HEK293 (cell line): ENCODE measurements around the gene SLC16A4.

ENCODE experiments used
- TRIM28 ChIP-seq: IDR thresholded peaks from 2 replicates; pipeline ENCODE4 v1.6.1; 2011; ENCODE audit warnings: low read length, control low read depth, borderline replicate concordance
- ZBTB17 ChIP-seq: fragments of 450-650 bp; formaldehyde crosslinking; IDR thresholded peaks from 2 replicates; pipeline ENCODE4 v1.5.1; 2016; ENCODE audit warnings: missing biosample characterization, missing genetic modification characterization
- ZNF114 ChIP-seq: fragments of 450-650 bp; formaldehyde crosslinking; IDR thresholded peaks from 2 replicates; pipeline ENCODE4 v1.5.0; 2017; ENCODE audit warnings: missing biosample characterization, missing genetic modification characterization
- ZNF274 ChIP-seq, 2 experiments: fragments of 200-500 bp in 1 of 2; fragments of 450-650 bp in 1 of 2; sonication (Bioruptor generic) in 1 of 2; formaldehyde crosslinking in 1 of 2; IDR thresholded peaks; 2 replicates each; pipeline versions ENCODE4 v1.5.1 to v1.6.1; 2014 to 2016; ENCODE audit warnings: borderline replicate concordance in 1 of 2, inconsistent platforms in 1 of 2, low read length in 1 of 2, missing biosample characterization in 1 of 2, missing genetic modification characterization in 1 of 2
- ZNF404 ChIP-seq: fragments of 450-650 bp; formaldehyde crosslinking; IDR thresholded peaks from 2 replicates; pipeline ENCODE4 v1.5.1; 2017; ENCODE audit warnings: missing biosample characterization, missing genetic modification characterization

DNA sequence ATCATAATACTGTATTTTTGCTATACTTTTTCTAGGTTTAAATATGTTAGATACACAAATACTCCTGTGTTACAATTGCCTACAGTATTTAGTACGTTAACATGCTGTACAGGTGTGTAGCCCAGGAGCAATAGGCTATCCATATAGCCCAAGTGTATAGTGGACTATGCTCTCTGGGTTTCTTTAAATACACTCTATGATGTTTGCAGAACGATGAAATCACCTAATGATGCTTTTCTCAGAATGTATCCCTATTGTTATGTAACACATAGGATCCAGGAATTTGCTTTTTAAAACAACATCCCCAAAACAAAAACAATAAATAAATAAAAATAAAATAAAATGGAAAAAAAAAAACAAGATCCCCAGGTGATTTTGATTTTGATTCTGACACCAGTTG is 69.8 kb downstream of the SLC16A4 start:
- no peak for TF ChIP-seq TRIM28
- no peak for TF ChIP-seq ZNF274 (IDR thresholded peaks at IDR 0.05; ENCODE audit: low read length)
- TF ChIP-seq ZNF274 (tag by site-specific recombination; IDR thresholded peaks at IDR 0.05; ENCODE audit: borderline replicate concordance) = no peak
- TF ChIP-seq ZNF404 (tag by site-specific recombination) = no peak
- TF ChIP-seq ZNF114 (tag by site-specific recombination) = no peak
- TF ChIP-seq ZBTB17 (tag by site-specific recombination) = no peak
